NCI-H1092 treated with DMSO at 0.1 percent for 48 hours (cell line): Measurements from ENCODE around the gene IL17RC.

Experiments used
- DNase-seq: peaks from one replicate; lab custom pipeline; 2025; lab: John Stamatoyannopoulos, UW

IL17RC gene

DNA sequence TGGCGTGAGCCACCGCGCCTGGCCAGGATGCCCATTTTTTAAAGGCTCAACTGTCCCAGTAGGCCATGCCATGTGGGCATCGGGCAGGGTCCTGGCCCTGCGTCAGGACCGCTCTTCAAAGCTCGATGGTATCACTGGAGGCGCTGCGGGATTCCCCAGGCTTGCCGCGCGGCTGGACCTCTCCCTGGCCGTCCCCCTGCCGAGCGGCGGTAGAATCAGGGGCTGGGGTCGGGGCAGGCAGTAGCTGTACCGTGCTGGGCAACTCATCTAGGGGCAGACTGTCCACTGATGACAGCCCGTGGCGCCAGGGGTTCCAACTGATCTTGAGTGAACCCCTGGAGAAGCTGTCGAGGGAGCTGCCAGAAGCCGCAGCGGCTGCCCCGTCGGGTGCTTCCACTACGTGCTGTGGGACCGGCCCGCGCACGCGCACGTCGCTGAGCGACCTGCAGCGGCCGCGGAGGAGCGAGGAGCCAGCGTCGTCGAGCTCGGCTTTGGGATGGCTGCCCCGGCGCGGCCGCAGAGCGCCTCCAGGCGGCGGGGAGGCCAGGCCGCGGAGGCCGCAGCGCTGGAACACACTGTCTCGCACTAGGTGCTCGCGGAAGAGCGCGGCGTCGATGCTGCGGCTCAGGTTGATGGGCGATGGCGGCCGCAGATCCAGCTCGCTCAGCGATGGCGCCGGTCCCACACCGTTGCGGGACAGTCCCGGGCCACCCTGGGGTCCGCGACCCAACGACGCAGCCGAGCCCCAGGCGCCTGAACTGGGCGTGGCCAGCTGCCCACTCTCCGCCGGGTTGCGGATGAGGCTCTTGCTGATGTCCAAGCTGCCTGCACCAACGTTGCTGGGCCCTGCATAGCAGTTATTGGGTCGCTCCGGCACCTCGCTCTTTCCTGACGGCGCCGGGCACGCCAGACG lies 29.5 kb downstream of the IL17RC start:
- DNase-seq, result peak; percentile 78

DNA sequence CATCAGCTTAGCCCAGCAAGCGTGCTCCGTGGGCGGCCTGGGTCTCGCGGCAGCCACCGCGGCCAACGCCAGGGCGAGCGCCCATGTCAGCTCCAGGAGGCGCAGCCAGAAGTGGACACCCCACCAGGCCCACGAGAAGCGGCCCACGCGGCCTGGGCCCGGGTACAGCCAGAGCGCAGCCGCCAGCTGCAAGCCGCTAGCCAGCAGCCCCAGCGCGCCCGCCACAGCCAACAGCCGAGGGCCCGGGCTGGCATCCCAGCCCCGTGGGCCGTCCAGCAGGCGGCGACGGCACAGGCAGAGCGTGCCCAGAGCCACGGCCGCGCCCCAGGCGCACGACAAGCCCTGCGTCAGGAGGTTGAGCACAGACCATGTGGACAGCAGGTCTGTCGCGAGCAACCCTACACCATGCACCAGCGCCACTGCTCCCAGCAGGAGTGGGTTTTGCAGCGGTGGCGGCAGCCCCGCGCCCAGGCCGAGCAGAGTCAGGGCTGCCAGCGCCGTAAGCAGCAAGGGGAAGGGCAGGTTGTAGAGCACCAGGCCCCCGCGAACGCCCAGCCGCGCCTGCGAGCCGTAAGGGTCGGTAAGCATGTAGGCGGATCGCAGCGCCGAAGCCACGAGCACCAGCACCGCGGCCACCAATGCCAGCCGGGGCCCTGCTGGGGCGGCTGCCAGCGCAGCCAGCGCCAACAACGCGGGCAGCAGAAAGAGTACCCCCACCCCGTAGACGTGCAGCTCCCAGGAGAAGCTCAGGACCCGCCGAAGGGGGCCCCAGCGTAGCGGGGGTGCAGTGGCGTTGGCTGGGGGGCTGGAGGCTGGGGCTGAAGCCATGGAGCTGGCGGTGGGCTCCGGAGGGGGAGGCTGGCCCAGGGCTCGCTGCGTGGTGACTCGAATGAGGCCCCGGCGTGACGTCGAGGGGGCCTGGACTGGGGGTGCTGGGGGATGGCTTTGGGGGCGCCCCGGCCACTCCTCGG lies 30.4 kb downstream of the IL17RC start:
- DNase-seq, result peak; percentile 33

DNA sequence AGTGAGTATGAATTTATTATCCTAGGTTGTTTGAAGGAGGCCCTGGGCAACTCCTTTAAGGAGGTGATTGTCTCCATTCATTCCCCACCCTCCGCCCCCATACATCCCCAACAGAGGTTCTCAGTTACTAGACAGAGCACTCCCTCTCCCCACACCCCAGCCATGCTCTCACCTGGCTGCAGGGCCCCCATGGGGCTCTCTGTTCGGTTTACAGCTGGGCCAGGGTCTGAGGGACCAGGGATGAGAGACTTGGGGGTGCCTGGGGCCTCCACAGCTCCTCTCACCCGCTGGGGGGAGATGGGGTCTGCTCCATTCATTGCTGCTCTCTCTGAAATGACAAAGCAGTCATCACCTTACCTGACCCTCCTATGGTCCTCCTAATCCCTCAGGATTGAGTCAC lies 31.7 kb downstream of the IL17RC start:
- no peak for DNase-seq

DNA sequence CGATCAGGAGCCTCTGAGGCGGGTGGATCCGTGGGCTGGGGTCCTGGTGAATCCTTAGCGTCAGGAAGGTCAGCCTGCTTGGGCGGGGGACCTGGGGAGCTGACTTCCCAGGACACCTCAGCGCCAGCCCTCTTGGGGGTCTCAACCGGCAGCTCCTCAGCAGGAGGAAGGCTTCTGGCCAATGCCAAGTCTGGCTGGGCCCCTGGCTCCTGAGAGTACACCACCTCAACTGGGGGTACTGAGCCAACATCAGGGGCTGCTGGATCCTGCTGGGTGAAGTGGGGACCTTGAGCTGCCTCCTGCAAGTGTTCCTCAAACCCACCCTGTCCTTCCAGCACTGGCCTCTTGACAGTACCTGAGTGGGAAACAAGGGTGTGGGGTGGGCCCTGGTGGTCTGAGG lies 32.2 kb downstream of the IL17RC start:
- DNase-seq, result no peak

DNA sequence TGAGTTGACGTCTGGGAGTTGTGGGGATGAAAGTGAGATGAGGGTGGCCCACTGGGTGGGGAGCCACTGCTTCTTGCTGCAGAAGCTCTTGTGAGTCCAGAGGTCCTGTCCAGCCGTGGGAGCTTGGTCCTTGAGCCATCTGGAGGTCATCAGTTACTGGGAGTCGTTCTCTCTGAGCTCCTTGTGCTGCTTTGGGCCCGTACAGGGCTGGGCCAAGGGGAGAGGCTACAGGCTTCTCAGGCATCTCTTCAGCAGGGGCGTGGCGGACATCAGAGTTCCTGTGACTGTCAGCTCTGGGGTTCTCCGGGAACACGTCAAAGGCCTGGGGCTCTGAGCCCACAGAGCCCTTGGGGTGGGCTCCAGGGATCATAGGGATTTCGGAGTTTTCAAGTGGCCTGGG lies 32.7 kb downstream of the IL17RC start:
- no peak for DNase-seq

DNA sequence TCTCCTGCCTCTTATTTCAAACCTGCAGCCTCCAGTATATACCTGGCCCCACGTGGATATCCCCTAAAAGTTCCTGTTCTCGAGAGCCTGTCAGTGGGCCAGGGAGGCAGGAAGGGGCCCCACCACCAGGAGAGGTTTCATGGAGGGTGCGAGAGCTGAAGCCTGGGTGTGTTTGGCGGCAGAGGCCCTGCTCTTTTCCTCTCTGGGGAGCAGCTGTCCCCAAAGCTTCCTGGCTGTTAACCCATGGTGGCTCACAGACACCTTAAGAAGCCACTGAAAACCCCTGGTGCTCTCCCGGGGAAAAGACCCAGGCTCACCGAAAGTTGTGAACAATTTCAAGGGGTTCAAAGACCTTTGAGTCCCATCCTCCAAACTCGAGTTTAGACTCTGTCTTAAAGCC lies 34.2 kb downstream of the IL17RC start:
- DNase-seq, result no peak

DNA sequence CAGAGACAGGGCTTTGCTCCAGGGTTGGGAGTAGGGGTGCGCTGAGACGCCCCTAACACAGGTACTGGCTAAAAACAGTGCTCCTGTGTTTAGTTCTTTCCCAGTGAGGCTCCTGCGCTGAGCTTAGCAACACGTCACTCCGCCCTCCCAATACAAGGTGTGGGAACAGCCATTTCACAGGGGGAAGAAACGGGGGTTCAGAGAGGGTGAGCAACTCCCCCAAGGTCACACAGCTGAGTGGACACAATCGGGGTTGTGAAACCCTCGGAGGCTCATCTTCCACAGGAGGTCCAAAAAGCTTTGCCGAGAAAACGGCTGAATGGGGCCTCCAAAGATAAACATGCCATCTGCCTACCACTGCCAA lies 34.7 kb downstream of the IL17RC start:
- no peak for DNase-seq

DNA sequence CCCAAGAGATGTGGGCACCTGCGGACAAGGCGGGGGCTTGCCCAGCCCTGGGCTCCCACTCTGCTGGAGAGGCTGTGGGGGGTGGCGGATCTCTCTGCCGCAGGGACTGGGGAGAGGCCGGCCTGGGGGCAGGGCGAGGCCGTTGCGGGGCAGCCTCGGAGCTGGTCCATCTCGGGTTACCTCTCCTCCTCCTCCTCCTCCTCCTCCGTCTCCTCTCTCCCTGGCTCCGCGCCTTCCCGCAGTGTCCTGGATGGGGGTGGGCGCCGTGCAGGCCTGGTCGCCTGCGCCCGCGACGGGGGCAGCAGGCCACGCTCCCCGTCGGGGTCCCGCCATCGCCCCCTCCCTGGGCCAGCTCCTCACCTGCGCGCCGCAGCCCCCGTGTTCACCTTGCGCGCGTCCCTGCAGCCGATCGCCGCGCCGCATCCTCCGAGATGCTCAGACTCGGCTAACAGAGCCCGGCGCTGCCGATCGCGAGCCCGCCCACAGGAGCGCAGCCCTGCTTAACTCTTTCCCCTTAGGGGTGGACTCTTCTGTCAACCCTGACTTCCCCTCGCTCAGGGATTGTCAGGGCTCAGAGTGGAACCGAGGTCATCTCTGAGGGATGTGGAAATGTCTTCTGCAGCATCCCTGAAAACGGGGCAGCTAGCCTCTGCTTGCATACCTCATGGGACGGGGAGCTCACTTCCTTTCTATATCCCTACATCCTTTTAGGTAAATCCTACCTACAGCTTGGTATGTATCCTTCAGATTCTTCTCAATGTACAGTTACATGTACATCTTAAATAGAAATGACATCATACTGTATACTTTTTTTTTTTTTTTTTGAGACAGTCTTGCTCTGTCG lies 35.3 kb downstream of the IL17RC start, which contains the start of gene PRRT3:
Gene PRRT3 (minus strand): TSS at position 447 of the 844 bp plus-strand sequence. CDS start 2,293 bp downstream, outside the sequence.
- peak; percentile 28 for DNase-seq

DNA sequence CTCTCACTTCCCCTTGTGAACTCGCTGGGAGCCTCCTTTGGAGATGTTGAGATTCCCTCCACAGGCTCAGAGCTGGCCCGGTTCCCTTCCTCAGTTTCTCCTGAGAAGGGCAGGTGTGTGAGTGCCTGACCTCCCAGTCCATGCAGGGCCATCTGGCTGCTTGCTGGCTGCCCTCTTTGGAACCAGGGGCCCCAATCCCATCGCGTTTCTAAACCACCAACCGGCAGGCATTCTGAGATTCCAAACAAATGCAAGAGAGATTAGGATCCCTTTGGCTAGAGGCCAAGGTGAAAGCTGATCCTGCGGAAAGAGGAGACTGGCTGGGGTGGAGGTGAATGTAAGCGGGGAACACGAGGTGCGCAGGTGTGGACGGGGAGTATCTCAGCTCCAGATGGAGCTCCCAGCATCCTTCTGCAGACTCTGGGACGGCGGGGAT lies 38.2 kb downstream of the IL17RC start:
- DNase-seq, result peak; percentile 24

DNA sequence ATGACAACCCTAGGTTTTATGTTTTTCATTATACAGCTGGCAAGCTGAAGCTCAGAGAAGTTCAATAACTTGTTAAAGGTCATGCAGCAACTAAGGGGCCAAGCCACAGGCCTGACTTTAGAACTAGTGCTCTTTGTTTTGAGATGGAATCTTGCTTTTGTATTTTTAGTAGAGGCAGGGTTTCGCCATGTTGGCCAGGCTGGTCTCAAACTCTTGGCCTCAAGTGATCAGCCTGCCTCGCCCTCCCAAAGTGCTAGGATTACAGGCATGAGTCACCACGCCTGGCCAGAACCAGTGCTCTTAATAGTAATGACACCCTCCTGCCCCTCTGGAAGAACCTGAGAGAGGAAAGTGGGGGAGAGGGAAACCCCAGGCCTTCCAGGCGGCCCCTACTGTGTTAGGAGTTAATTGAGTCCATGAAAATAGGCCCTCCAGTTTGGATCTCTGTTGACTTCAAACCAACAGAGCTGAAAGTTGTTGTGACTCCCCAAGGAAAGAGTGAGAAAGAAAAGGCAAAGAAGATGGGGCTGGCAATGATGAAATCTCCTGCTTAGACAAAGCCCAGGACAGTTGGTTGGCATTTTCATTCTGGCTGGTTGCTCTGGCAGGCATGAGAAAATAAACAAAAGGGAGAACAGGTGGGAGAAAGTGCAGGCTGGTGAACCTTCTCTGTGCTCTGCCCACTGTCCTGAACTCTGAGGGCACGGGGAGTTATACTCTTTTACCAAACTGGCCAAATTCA lies 38.9 kb downstream of the IL17RC start:
- DNase-seq, result no peak

DNA sequence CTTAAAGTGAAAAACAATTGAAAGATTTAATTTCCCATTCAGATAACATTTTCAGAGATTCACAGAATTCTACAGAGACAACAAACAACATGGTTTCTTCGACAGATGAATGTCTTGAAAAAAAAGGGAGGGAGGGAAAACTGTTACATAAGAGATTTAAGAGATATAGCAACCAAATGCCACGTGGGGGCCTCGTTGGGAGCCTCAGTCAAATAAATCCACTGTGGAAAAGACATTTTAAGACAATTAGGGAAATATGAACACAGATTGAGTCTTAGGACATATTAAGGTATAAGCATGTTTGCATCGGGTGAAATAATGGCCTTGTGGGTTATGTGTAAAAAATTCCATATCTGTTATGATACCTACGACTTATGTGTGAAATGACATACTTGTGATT lies 40.3 kb downstream of the IL17RC start:
- no peak for DNase-seq

DNA sequence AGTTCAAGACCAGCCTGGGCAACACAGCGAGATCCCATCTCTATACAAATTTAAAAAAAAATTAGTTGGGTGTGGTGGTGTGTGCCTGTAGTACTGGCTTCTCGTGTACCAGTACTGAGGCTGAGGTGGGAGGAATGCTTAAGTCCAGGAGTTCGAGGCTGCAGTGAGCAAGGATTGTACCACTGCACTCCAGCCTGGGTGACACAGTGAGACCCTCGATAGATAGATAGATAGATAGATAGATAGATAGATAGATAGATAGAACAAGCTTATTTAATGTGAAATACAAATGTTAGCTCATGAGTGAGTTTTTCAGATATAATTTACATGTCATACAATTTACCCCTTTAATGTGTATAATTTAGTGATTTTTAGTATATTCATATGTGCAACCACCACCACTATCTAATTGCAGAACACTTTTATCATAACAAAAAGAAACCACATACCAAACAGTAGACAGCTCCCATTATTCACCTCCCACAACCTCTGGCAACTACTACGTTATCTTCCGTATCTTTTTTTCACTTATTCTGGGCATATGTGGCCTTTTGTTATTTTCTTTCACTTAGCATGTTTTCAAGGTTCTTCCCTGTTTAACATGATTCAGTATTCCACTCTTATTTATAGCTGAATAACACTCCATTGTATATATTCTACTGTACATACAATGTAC lies 48.4 kb downstream of the IL17RC start:
- no peak for DNase-seq

DNA sequence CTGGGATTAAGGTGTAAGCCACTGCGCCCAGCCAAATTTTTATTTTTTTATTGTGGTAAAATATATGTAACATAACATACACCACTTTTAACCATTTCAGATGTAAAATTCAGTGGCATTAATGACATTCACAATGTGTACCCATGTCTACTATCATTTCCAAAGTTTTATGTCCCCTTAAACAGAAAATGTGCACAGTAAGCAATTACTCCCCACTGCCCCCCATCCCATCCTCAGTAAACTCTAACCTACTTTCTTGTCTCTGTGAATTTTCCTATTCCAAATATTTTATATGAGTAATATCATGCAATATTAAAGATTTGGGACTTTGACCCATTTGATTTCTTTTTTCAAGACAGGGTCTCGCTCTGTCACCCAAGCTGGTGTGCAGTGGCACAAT lies 49.9 kb downstream of the IL17RC start:
- no peak for DNase-seq

DNA sequence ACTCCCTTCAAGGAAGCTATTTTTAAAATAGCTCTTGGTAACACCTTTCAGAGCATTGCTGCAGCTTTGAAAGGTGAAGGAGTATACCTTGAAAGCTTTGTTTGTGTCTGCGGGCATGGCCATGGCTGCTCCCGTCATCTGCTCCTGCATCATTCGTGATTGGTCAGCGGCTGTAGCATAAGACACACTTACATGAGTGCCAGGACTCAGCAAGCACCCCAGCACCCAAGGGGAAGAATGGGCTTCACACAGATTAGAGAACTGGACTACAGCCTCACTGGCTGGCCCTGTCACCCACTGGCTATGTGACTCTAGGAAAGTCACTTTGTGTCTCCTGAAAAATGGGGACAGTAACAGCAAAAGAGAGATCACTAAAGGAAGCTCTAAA lies 52.7 kb downstream of the IL17RC start:
- DNase-seq, result no peak

DNA sequence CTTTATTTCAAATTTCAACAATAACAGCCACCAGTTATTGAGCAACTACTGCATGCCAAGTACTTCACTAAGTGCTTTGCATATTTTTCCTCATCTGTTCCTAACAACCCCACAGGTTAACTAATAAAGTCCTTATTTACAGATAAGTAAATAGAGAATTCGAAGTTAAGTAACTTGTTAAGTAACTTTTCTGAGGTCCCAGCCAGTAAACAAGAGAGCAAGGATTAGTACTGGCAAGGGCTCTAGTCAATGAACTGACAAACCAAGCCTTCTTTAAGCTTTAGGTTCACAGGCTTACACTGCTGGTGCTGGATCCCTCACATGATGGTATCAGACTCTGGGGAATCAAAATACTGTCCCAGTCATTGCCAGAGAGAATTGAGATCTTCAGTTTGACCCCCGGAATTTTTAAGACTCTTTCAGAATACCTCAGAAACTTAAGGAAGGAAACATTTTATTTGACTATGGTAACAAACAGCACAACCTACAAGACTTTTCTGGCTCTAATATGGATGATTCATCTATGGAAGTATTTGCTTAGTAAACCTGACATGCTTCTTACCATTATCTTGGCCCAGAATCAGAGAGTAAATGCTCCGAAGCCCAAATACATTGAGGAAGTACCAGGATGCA lies 53.2 kb downstream of the IL17RC start:
- no peak for DNase-seq

DNA sequence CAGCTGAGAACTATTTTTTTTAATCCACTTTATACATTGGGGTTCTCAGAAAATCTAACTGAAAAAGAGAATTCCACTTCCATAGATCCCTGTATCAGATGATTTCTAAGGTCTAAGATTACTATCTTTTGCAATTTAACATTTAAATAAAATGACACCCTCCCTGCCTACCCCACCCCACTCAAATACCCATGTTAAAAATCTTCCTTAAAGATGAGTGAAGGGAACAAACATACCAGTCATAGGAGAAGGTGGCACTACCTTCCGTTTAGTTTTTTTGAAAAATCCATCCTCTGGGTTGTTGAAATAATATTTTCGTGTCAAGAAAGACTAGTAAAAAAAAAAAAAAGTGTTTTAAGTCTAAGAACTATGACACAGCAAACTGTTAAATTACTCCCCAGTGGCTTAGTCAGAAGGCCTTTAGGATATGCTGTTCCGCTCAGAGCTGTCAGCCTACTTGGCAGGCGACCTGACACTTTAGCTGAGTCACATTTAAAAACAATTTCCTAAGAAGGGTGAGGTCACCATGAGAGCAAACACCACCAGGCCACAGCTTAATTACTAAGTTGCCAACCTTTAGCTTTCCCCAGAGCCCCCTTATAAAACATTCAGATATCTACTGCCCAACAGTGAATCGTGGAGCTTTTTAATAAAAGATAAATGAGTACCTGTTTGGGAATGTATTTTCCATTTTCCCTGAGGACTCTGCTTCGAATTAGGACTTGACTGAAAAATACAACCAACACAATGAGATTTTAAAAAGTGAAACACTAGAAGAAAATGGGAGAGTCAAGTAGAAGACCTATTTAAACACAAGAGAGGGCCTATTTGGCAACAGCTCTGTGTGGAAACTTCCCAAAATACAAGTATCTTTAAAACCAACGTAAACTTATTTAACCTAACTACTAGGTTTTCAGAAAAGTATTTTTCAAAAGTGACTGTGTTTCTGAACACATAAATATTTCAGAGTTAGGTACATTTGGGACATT lies 60.1 kb downstream of the IL17RC start:
- peak; percentile 33 for DNase-seq

DNA sequence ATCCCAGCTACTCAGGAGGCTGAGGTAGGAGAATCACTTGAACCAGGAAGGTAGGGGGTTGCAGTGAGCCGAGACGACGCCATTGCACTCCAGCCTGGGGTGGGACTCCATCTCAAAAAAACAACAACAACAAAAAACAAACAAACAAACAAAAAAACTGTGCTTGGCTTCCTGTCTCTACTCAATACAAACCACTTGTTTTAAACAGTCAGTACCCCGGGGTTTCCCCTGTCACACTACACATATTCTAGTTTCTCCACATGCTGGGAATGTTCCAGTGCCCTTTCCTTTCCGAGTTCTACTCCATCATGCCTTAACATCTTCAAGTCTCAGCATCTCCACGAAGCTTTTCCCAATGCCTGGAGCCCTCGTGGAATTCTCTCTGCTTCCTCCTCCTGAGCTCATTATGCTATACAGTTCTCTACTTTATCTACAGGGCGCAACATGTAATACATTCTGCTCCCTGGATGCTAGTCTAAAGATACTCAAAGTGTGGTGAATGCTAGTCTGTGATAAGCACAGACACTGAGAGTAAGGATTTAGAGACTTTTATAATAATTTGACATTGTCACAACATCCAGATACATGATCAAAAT lies 61.9 kb downstream of the IL17RC start:
- DNase-seq, result no peak

DNA sequence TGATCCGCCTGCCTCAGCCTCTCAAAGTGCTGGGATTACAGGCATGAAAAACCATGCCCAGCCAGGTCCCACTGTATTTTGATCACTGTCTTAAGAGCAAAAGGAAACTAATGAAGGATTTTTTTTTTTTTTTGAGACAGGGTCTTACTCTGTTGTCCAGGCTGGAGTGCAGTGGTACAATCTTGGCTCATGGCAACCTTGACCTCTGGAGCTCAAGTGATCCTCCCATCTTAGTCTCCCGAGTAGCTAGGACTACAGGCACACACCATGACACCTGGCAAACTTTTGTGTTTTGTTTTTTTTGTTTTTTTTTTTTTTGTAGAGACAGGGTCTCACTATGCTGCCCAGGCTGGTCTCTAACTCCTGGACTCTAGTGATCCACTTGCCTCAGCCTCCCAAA lies 63.4 kb downstream of the IL17RC start:
- no peak for DNase-seq
